ENCODE data around the gene ZBTB49.

GRCh38 chr4:4281787-4282186 is 8.3 kb upstream of the ZBTB49 start:
- TF ChIP-seq CTCF (conservative IDR thresholded peaks at IDR 0.05; ENCODE audit: low read depth, low read length) (no peak), POLR2A (IDR thresholded peaks at IDR 0.05; ENCODE audit: low read depth, low read length) (no peak), CEBPB (IDR thresholded peaks at IDR 0.05; ENCODE audit: low read depth, low read length) (no peak), ELK1 (IDR thresholded peaks at IDR 0.05; ENCODE audit: borderline replicate concordance, low read depth, low read length) (no peak), CHD1 (IDR thresholded peaks at IDR 0.05; ENCODE audit: low read depth, low read length) (no peak), SMC3 (IDR thresholded peaks at IDR 0.05; ENCODE audit: low read depth, low read length) (no peak), RFX5 (IDR thresholded peaks at IDR 0.05; ENCODE audit: low read depth, low read length) (no peak), RAD21 (IDR thresholded peaks at IDR 0.05; ENCODE audit: low read length) (no peak), FOS (IDR thresholded peaks at IDR 0.05; ENCODE audit: low read depth, low read length) (no peak), RCOR1 (IDR thresholded peaks at IDR 0.05; ENCODE audit: insufficient replicate concordance, low read length) (no peak), MAZ (IDR thresholded peaks at IDR 0.05; ENCODE audit: borderline replicate concordance, low read depth, low read length) (no peak), BHLHE40 (IDR thresholded peaks at IDR 0.05; ENCODE audit: low read depth, low read length) (no peak)

All from IMR-90 (cell line).